Vagina (tissue), 2 donors: ENCODE results near the gene GRIN2A.

ENCODE experiments used
- CTCF ChIP-seq, 3 experiments: fragments of 450-650 bp in 2 of 3; fragments of 200-600 bp in 1 of 3; sonication (generic) in 1 of 3; IDR thresholded peaks; one replicate each; pipeline ENCODE4 v1.5.1; 2017 to 2019; ENCODE audit warnings: antibody characterized with exemption in 3 of 3, mild to moderate bottlenecking in 2 of 3, moderate library complexity in 2 of 3
- POLR2A ChIP-seq, 2 donors: fragments of 450-650 bp; IDR thresholded peaks; one replicate each; pipeline ENCODE4 v1.6.1; 2017; ENCODE audit warnings: antibody characterized with exemption in 2 of 2, mild to moderate bottlenecking in 2 of 2, moderate library complexity in 2 of 2
- POLR2AphosphoS5 ChIP-seq, 2 donors: sonication (generic); formaldehyde crosslinking; IDR thresholded peaks; one replicate each; pipeline ENCODE4 v1.9.0; 2017; ENCODE audit warnings: antibody characterized with exemption in 2 of 2, mild to moderate bottlenecking in 2 of 2, low read depth in 1 of 2; ENCODE audit not compliant: insufficient read depth in 1 of 2

DNA sequence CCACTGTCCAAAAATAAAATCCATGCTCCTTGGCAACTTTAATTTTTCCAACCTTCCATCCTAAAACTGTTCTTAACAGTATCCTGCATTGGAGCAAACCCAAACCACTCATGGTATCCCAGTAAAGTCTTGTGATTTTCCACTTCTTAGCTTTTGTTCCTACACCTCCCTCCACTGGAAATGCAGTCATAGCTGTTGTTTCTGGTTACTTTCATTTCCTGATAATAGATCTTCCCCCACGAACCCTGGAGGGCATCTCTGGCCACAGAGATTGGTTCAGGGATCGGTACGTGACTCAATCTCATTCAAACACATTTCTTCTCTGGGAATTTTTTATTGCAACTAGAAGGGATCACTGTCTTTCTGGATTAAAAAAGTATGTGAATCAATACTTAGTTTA is 276.0 kb downstream of the GRIN2A start:
- TF ChIP-seq CTCF (IDR thresholded peaks at IDR 0.05) (no peak), POLR2A (IDR thresholded peaks at IDR 0.05) (no peak), POLR2AphosphoS5 (IDR thresholded peaks at IDR 0.05; ENCODE audit: insufficient read depth in 1 of 2, low read depth in 1 of 2) (no peak)
